22Rv1 (cell line): Measurements from ENCODE around the gene HES1.

Experiments used
- ZFX ChIP-seq: fragments of 450-650 bp; IDR thresholded peaks from 2 replicates; pipeline ENCODE4 v1.6.1; 2017; ENCODE audit warnings: antibody characterized with exemption, borderline replicate concordance
- TF ChIP-seq, protein P1 (sequence below): fragments of 450-650 bp; IDR thresholded peaks from 2 replicates; pipeline ENCODE4 v1.5.1; 2017; ENCODE audit warnings: mild to moderate bottlenecking

DNA sequence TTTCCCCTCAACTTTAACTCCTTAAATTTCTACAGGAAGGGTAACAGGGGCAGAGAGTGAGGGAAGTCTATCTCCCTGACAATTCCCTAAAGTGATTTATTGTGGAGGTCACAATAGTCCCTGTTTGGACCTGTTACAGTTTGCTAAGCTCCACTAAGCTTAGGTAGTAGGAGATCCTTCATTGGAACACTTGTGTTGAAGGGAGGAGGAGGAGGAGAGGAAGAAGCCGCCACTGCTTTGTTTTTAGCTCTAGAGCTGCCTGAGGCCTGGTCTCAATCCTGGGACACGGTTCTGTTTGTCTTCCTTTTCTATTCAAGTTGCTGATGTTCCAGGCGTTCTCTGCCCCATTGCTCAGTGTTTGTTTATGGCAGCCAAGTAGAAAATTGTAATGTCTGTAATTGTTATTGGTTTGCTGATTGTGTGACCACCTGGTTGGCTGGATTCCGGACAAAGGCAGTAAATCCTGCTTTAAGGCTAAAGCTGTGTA is 48.4 kb downstream of the HES1 start:
- TF ChIP-seq, protein P1, sequence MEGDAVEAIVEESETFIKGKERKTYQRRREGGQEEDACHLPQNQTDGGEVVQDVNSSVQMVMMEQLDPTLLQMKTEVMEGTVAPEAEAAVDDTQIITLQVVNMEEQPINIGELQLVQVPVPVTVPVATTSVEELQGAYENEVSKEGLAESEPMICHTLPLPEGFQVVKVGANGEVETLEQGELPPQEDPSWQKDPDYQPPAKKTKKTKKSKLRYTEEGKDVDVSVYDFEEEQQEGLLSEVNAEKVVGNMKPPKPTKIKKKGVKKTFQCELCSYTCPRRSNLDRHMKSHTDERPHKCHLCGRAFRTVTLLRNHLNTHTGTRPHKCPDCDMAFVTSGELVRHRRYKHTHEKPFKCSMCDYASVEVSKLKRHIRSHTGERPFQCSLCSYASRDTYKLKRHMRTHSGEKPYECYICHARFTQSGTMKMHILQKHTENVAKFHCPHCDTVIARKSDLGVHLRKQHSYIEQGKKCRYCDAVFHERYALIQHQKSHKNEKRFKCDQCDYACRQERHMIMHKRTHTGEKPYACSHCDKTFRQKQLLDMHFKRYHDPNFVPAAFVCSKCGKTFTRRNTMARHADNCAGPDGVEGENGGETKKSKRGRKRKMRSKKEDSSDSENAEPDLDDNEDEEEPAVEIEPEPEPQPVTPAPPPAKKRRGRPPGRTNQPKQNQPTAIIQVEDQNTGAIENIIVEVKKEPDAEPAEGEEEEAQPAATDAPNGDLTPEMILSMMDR, result no peak
- no peak for TF ChIP-seq ZFX
